Esophagus (tissue), 2 donors: ENCODE results near the gene BCAN. TPM values are rescaled to one million over a fixed set of nuclear protein-coding genes. Genes with fewer than 3 reads are reported as not detected.
"Not testable (repeated sequence)": the region's sequence is repeated elsewhere in the genome, so short reads cannot be mapped to it uniquely, and the experiment has no call there.

ENCODE experiments used
- H3K27ac ChIP-seq, 2 donors: one replicate each; pipeline ENCODE4 v1.5.1; 2013; ENCODE audit warnings: low read depth in 2 of 2, mild to moderate bottlenecking in 2 of 2, inconsistent platforms in 1 of 2, low read length in 1 of 2, moderate library complexity in 1 of 2
- H3K27me3 ChIP-seq, 2 donors: one replicate each; pipeline ENCODE4 v1.6.1; 2013; ENCODE audit warnings: low read length in 2 of 2, control low read depth in 1 of 2, mild to moderate bottlenecking in 1 of 2; ENCODE audit not compliant: insufficient read depth in 2 of 2, control insufficient read depth in 1 of 2
- H3K36me3 ChIP-seq, 2 donors: one replicate each; pipeline ENCODE4 v1.6.1; 2013; ENCODE audit warnings: low read length in 1 of 2; ENCODE audit not compliant: control insufficient read depth in 2 of 2, insufficient read depth in 2 of 2
- H3K4me1 ChIP-seq, 2 donors: one replicate each; pipeline ENCODE4 v1.6.1; 2013; ENCODE audit warnings: low read length in 1 of 2; ENCODE audit not compliant: control insufficient read depth in 2 of 2, insufficient read depth in 2 of 2
- H3K4me3 ChIP-seq, 2 donors: one replicate each; pipeline ENCODE4 v1.5.1; 2013; ENCODE audit warnings: low read length in 2 of 2, mild to moderate bottlenecking in 2 of 2, low read depth in 1 of 2, moderate library complexity in 1 of 2
- H3K9me3 ChIP-seq, 2 donors: one replicate each; pipeline ENCODE4 v1.6.1; 2013; ENCODE audit warnings: mild to moderate bottlenecking in 2 of 2, low read depth in 1 of 2, low read length in 1 of 2, moderate library complexity in 1 of 2; ENCODE audit not compliant: control insufficient read depth in 2 of 2, insufficient read depth in 1 of 2
- whole genome bisulfite sequencing, 2 donors: extraction: QIAGEN DNeasy Blood & Tissue Kit; methylation state at CpG; one replicate each; pipeline ENCODE4 v1.1.7; 2013; 5-methylcytosine and 5-hydroxymethylcytosine counted together
- polyA plus RNA-seq, 2 donors: library from polyadenylated mRNA; stranded (reverse); fragments of 200-250 nt; gene quantifications; one replicate each; pipeline ENCODE4 v1.2.3, GENCODE V29; 2013
- donor health status: healthy with polysubstance abuse.
- donor health status: Bipolar disorder and iron deficiency.

Gene BCAN
- polyA plus RNA-seq, 2 donors, result 0.01 to 0.04 TPM

DNA sequence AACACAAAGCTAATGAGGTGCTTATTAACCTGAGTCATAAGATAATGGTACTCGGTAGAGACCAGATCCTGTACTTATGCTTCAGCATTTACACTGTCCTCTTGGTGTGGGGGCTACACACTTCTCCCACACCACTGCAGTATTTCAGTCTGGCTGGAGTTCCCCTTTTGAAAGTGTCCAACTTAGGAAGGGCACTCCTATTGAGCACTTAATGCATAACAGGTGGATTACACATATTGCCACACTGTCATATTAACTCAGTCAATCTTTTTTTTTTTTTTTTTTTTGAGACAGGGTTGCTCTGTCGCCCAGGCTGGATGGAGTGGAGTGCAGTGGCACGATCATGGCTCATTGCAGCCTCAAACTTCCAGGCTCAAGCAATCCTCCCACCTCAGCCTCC is 42.1 kb upstream of the BCAN start:
- Histone ChIP-seq H3K27ac (no peak overlapping the region), H3K9me3 (no peaks in the 10 kb centered on the region), H3K27me3 (no peaks in the 10 kb centered on the region), H3K36me3 (peaks cover 9 to 25% of the 10 kb centered on the region in 2 donors), H3K4me3 (no peak overlapping the region), H3K4me1 (peaks cover 0 to 3% of the 10 kb centered on the region in 2 donors)
- 43 to 65% methylated on average over 3 of the region's 3 CpGs for WGBS, 2 donors

DNA sequence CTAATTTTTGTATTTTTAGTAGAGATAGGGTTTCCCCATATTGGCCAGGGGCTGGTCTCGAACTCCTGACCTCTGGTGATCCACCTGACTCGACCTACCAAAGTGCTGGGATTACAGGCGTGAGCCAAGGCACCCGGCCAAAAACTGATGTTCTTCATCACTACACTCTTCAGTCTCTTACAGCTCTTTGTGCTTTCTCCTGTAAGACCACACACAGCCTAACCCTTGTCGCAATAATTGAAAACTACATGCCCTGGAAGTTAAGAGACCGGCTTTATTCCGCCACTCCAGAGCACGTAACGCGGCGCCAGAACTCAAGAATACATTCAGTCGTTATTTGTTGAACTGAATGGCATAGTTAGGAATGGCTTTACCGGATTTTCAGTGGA is 41.2 kb upstream of the BCAN start:
- no peaks in the 10 kb centered on the region for H3K9me3 ChIP-seq
- H3K4me3 ChIP-seq, result peak overlapping the region; percentile 70 to 92
- WGBS, 2 donors, result 0 to 1% methylated on average over 13 of the region's 13 CpGs
- peaks cover 7 to 17% of the 10 kb centered on the region in 2 donors for H3K36me3 ChIP-seq
- H3K4me1 ChIP-seq, result peaks cover 0 to 3% of the 10 kb centered on the region in 2 donors
- peak overlapping the region; percentile 61 to 87 for H3K27ac ChIP-seq
- no peaks in the 10 kb centered on the region for H3K27me3 ChIP-seq

DNA sequence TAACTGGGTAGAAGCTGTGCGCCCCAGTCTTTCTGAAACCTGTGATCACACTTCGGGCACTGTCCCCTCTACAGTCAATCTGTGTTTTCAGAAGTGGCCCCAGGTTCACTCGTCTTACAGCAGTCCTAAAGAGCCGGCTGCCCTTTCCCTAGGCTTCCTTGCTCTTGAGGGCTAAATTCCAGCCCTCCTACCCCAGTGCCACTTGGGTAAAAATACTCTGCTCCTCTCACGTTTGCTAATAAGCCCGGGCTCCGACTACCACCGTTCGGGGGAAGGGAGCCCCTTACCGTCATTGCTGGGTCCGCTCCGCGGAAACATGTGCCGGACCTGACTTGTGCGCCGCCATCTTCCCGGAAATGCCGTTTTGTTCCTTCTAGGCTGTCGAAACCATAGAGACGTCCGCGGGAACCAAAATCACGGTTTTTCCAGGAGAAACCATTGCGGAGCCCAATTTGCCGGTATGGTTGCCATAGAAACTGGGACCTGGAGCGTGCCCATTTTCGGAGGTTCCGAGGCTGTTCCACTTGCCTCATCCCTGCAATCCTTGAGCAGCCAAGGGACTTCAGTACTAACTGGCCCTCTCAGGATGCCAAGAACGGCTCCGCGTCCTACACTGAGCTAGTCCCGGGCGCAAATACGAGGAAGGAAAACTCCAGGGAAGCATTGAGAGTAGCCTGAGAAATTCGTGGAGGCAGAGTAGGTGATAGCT is 40.6 kb upstream of the BCAN start, which contains the start of gene GPATCH4:
TSS of gene GPATCH4 (minus strand) at position 358 of the 709 bp plus-strand sequence.
- Histone ChIP-seq H3K9me3 (no peaks in the 10 kb centered on the region), H3K36me3 (peaks cover 7 to 11% of the 10 kb centered on the region in 2 donors), H3K4me3 (peak within 1 kb of the TSS; percentile 70 to 92), H3K4me1 (peaks cover 0 to 3% of the 10 kb centered on the region in 2 donors), H3K27me3 (no peaks in the 10 kb centered on the region), H3K27ac (peak within 1 kb of the TSS; percentile 61 to 87)
- whole genome bisulfite sequencing, 2 donors, result 0% methylated on average over 35 of the region's 35 CpGs

DNA sequence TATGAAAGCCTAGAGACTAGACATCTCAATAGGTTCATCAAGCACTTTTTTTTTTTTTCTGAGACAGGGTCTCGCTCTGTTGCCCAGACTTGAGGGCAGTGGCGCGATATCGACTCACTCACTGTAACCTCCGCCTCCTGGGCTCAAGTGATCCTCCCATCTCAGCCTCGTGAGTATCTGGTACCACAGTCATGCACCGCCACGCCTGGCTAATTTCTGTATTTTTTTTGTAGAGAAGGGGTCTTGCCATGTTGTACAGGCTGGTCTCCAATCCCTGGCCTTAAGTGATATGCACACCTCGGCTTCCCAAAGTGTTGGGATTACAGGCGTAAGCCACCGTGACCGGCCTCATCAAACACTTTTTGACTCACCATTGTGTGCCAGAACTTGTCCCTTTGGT is 40.0 kb upstream of the BCAN start:
- Histone ChIP-seq H3K27ac (peak overlapping the region; percentile 61 to 87), H3K36me3 (peaks cover 7% of the 10 kb centered on the region in 2 donors), H3K4me3 (peak overlapping the region; percentile 70 to 92), H3K4me1 (peaks cover 0 to 3% of the 10 kb centered on the region in 2 donors), H3K9me3 (no peaks in the 10 kb centered on the region), H3K27me3 (no peaks in the 10 kb centered on the region)
- 52 to 62% methylated on average over 12 of the region's 12 CpGs for WGBS, 2 donors

DNA sequence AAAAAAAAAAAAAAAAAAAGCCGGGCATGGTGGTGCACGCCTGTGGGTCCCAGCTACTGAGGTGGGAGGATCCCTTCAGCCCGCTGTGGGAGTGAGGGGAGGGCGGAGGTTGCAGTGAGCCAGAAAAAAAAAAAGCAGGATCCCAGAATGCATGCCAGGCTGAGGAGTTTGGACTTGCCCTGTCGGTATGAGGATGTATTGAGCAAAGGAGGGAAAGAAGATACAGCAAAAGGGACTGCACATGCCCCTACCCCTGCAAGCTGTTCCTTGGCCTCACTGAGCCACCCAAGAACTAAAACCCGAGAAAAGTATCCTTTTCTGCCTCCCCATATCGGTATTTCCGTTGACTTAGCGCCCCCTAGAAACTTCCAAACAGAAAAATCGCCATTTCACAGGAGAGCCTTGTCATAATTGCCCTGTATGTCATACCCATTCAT is 39.3 kb upstream of the BCAN start:
- H3K27ac ChIP-seq, result no peak overlapping the region
- WGBS, 2 donors, result 14 to 28% methylated on average over 9 to 10 of the region's 10 CpGs

DNA sequence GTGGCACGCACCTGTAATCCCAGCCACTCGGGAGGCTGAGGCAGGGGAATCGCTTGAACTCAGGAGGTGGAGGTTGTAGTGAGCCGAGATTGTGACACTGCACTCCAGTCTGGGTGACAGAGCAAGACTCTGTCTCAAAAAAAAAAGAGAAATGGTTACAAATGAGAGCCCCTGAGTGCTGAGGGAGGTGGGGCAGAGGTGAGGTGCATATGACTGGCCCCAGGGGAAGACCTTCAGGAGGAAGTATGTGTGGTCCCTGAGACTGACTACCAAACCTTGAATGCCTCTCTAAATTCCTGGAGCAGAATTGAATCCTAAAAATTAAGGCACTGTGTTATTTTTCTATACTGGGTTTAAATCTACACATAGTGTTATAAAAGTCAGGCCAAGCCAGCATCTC is 34.6 kb upstream of the BCAN start:
- not testable (repeated sequence) for H3K36me3 ChIP-seq, H3K27ac ChIP-seq, H3K4me1 ChIP-seq, H3K4me3 ChIP-seq, H3K9me3 ChIP-seq, H3K27me3 ChIP-seq
- 81 to 86% methylated on average over 4 of the region's 4 CpGs for whole genome bisulfite sequencing, 2 donors

More for the DNA sequence above, 39.3 kb upstream of the BCAN start:
- H3K27me3 ChIP-seq, result no peaks in the 10 kb centered on the region
- H3K36me3 ChIP-seq, result peaks cover 4 to 7% of the 10 kb centered on the region in 2 donors
- no peaks in the 10 kb centered on the region for H3K9me3 ChIP-seq
- peaks cover 0 to 3% of the 10 kb centered on the region in 2 donors for H3K4me1 ChIP-seq
- no peak overlapping the region for H3K4me3 ChIP-seq

DNA sequence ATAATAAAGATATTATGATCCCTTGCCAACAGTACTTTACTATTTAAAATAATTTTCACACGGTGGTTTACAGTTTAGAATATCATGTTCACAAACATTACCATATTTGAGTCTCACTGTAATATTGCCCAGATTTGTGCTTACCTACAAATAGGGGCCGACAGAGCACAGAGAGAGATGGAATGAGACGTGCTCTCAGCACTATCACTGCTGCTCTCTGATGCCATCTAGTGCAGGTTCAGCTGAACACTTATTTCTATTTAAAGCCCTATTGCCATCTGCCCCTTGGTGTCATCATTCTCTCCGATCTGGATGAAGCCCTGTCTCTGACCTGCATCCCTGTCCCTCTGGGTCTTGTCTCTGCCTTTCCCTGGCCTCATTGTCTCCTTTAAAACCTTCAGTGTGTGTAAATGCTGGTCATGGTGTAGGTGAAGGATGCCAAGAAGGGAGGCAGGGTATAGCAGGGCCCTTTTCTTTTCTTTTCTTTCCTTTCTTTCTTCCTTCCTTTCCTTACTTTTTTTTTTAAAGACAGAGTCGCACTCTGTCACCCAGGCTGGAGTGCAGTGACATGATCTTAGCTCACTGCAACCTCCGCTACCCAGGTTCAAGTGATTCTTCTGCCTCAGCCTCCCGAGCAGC is 33.8 kb upstream of the BCAN start:
- Histone ChIP-seq H3K36me3 (no peaks in the 10 kb centered on the region), H3K4me3 (no peak overlapping the region), H3K9me3 (no peaks in the 10 kb centered on the region), H3K27ac (no peak overlapping the region), H3K4me1 (no peaks in the 10 kb centered on the region), H3K27me3 (no peaks in the 10 kb centered on the region)
- WGBS, 2 donors, result 28 to 29% methylated on average over 7 of the region's 7 CpGs

DNA sequence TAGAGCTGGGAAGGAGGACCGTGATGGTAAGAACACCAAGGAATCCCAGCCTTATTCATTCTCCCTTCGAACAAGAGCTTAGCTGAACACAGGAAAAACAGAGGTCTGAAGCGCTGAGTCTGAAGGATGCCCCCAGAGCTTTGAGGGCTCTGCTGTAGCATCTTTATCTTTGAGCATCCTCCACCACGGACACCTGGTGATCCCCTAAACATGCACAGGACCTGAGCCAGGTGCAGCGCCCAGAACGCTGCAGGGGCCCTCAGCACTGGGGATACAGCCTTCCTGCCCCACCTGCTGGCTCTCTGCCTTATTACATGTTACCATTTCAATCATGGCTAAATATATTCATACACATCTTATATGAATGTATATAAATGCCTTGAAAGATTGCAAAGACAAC is 32.9 kb upstream of the BCAN start:
- Histone ChIP-seq H3K27me3 (no peaks in the 10 kb centered on the region), H3K27ac (no peak overlapping the region), H3K4me3 (no peak overlapping the region), H3K9me3 (no peaks in the 10 kb centered on the region), H3K4me1 (no peaks in the 10 kb centered on the region), H3K36me3 (no peaks in the 10 kb centered on the region)
- WGBS, 2 donors, result 40 to 43% methylated on average over 6 of the region's 6 CpGs

DNA sequence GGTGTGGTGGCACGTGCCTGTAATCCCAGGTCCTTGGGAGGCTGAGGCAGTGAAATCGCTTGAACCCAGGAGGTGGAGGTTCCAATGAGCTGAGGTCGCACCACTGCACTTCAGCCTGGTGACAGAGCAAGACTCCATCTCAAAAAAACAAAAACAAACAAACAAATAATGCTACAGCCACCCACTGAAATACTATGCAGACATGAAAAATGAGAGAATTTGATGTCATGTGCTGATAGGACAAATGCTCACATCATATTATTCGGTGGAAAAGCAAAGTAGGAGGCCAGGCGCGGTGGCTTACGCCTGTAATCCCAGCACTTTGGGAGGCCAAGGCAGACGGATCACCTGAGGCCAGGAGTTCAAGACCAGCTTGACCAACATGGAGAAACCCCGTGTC is 31.8 kb upstream of the BCAN start:
- not testable (repeated sequence) for H3K27ac ChIP-seq, H3K4me1 ChIP-seq, H3K9me3 ChIP-seq, H3K36me3 ChIP-seq, H3K27me3 ChIP-seq, H3K4me3 ChIP-seq
- WGBS, 2 donors, result 88 to 92% methylated on average over 9 of the region's 9 CpGs

DNA sequence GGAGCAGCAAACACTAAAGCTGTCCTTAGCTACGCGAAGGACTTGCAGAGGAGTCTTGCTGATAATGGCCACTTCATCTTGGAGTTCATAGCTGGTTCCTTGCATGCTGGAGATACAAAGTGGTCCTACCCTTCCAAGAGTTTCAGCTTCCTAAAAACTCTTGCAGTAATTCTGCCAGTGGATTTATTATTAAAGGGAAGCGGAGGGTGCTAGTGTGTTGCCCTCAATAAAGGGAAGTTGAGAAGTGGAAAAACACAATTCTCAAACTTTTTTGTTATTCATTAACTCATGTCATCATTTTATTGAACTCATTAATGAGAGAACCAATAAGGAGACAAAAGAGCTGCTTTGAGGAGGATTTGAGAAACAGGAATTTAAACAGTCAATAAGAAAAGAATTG is 29.3 kb upstream of the BCAN start:
- WGBS, 2 donors, result 55 to 60% methylated on average over 3 of the region's 3 CpGs
- Histone ChIP-seq H3K4me3 (no peak overlapping the region), H3K9me3 (no peaks in the 10 kb centered on the region), H3K27ac (no peak overlapping the region), H3K27me3 (no peaks in the 10 kb centered on the region), H3K36me3 (no peaks in the 10 kb centered on the region), H3K4me1 (no peaks in the 10 kb centered on the region)
